ENCODE data around the gene HOXC6. TPM values are rescaled to one million over a fixed set of nuclear protein-coding genes. Genes with fewer than 3 reads are reported as not detected.
A peak's percentile ranks its signal among the peaks of the same experiment; 100 is the strongest.

HOXC6 gene
- total RNA-seq, 1 experiment from 2014 or later, result not detected

DNA sequence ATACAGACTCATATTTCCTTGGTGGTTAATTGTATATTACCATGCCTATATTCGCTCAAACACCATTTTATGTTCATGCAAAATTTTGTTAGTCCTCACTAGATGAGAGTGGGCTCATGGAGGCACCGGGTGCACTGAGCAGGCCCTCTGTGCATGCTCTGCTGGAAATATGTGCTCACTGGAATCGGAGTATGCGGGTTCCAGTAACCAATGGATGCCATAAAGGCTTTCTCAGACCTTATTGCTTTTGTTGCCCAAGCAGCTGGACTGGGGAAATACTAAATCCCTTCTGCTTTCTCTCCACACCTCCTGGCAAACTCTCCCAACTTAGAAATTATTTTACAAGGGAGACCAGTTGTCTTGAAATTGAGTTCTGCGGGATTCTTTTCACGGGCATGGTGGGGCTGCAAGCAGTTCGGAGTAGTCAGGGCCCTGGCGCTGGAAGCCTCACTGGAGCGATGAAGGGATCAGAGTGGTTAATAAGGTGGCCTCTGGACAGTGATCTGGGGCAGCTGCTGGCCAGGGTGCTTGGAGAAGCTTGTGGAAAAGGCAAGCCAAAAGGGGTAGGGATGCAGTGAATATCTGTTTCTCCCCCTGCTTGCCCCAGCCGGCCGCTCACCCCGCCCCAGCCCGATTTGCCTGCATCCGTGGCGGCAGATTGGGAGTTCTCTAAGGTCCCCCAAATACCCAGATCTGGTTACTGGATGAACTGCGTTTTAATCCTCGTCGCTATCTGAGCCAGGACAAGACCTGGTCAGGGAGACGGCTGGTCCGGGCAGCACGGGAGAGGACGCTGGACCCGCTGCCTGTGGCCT lies 7.4 kb upstream of the HOXC6 start (continued):
- TF ChIP-seq TP53 (CRISPR knock-in tag; IDR thresholded peaks at IDR 0.05) (no peak), ZNF416 (CRISPR knock-in tag; IDR thresholded peaks at IDR 0.05) (no peak)

DNA sequence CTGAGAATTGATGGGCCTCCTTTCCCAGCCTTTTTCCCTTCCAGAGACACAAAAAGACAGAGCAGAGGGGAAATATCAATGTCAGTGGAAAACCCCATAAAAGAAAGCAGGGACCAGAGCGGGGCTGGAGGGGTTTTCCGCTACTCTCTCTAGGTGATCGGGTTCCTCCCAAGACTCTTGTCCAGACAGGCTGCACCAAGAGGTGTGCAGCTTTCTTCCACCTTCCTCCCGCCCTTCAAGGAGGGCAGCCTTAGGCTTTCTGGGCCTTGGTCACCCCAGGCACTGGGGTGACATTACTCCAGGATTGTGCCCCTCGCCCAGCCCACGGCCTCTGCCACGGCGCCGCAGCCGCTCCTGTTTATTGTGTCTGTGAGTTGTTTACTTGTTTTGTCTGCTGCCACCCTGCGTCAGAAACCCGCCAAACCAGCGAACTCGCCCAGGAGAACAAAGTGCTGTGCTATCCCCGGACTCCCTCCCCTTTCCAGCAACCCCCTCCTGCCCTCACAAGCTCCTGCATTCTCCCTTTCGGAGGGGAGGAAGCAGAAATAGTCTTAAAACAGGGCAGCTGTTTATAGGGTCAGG lies 6.7 kb upstream of the HOXC6 start:
- no peak overlapping the region for H3K27ac Mint-ChIP-seq
- peaks cover 29% of the 10 kb centered on the region for H3K4me1 Mint-ChIP-seq
- TF ChIP-seq NFYB (CRISPR knock-in tag; conservative IDR thresholded peaks at IDR 0.05; ENCODE audit: low read depth) (no peak), FOXP1 (CRISPR knock-in tag; IDR thresholded peaks at IDR 0.05; ENCODE audit: borderline replicate concordance) (peak; percentile 93; the same call in 1 of the 2 replicates)
- TF ChIP-seq, protein P1, sequence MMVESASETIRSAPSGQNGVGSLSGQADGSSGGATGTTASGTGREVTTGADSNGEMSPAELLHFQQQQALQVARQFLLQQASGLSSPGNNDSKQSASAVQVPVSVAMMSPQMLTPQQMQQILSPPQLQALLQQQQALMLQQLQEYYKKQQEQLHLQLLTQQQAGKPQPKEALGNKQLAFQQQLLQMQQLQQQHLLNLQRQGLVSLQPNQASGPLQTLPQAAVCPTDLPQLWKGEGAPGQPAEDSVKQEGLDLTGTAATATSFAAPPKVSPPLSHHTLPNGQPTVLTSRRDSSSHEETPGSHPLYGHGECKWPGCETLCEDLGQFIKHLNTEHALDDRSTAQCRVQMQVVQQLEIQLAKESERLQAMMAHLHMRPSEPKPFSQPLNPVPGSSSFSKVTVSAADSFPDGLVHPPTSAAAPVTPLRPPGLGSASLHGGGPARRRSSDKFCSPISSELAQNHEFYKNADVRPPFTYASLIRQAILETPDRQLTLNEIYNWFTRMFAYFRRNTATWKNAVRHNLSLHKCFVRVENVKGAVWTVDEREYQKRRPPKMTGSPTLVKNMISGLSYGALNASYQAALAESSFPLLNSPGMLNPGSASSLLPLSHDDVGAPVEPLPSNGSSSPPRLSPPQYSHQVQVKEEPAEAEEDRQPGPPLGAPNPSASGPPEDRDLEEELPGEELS (CRISPR knock-in tag; IDR thresholded peaks at IDR 0.05), result peak; percentile 99
- DNase-seq (ENCODE audit: low spot score) (peak; percentile 79), ATAC-seq (peak; percentile 21)
- no peak overlapping the region; the same call in 1 of the 2 replicates for H3K4me3 Mint-ChIP-seq
- ChIA-PET CTCF (interaction anchor here (0.9 to 2.1 kb wide), 10 partner anchors 11 to 193 kb away, joined by 3 to 9 read pairs (median 6); partner anchors contain the start of genes HOXC10, HOXC11, HOXC5 and HOXC8), POLR2A (interaction anchor here (0.5 kb wide), 1 partner anchor 179 kb away, joined by 3 read pairs; no protein-coding TSS in a partner anchor)
- H3K36me3 Mint-ChIP-seq, result no peaks in the 10 kb centered on the region; the same call in 1 of the 2 replicates
- H3K27me3 Mint-ChIP-seq (ENCODE audit: low read depth), result peaks cover 99% of the 10 kb centered on the region
- H3K9me3 Mint-ChIP-seq, result no peaks in the 10 kb centered on the region

DNA sequence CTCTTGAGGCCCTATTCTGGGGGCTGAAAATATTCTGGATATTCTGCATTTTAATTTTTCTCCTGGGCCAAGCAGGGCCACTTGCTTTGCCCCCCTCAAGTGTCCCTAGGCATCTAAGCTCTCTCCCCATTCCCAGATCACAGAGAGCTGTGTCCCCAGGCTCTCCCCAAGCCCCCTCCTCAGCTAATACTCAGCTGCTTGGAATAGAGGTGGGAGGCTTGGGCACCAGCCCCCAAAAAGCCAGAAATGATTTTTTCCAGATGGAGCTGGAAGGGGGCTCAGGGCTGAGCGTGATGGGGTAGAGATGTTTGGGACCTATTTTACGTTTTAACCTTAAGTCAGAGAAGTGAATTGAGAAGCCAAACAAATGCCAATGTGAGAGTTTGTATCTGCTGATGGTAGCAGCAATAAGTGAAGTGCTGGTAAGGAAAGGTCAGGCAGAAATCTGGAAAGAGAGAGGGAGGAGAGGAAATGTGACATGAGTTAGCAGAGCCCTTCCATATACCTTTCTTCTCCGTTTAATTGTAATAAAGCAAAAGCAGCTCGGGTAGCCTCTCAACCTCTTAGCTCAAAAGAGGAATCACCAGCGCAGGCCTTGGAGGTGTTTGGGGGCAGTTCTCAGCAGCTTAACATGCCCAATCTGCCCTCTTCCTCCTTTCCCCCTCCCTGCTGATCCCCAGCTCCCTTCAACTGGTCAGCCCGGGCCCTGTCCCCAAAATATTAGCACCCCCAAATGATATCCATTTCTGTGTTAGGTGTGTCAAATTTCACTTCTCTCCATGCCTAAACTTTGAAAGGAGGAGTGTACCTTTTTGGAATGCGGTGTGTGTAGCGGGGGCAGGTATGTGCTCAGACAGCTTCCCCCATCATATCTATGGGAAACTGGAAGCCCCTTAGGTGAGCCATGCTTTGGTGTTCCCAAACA lies 5.0 kb upstream of the HOXC6 start:
- CTCF ChIA-PET, result interaction anchor here (0.9 to 3.9 kb wide), 9 partner anchors 9 to 191 kb away, joined by 3 to 25 read pairs (median 9); partner anchors contain the start of genes HOXC5, HOXC8 and SMUG1
- no peak for TF ChIP-seq HMGA2 (CRISPR knock-in tag; IDR thresholded peaks at IDR 0.05)
- no peak for TF ChIP-seq SMAD3 (CRISPR knock-in tag; IDR thresholded peaks at IDR 0.05; ENCODE audit: borderline replicate concordance)
- no peak for TF ChIP-seq SMAD4 (CRISPR knock-in tag; IDR thresholded peaks at IDR 0.05)
- TF ChIP-seq ETV6 (CRISPR knock-in tag; IDR thresholded peaks at IDR 0.05), result no peak
- TF ChIP-seq ZNF219 (CRISPR knock-in tag; IDR thresholded peaks at IDR 0.05; ENCODE audit: borderline replicate concordance), result no peak
- TF ChIP-seq, protein P2, sequence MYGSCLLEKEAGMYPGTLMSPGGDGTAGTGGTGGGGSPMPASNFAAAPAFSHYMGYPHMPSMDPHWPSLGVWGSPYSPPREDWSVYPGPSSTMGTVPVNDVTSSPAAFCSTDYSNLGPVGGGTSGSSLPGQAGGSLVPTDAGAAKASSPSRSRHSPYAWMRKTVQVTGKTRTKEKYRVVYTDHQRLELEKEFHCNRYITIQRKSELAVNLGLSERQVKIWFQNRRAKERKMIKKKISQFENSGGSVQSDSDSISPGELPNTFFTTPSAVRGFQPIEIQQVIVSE (CRISPR knock-in tag; IDR thresholded peaks at IDR 0.05; ENCODE audit: borderline replicate concordance), result no peak
- TF ChIP-seq TEAD4 (CRISPR knock-in tag; IDR thresholded peaks at IDR 0.05), result no peak
- TF ChIP-seq MXD4 (CRISPR knock-in tag; IDR thresholded peaks at IDR 0.05; ENCODE audit: borderline replicate concordance), result no peak
- no peak for TF ChIP-seq EMX1 (CRISPR knock-in tag; IDR thresholded peaks at IDR 0.05)
- no peak for TF ChIP-seq ZNF317 (CRISPR knock-in tag; IDR thresholded peaks at IDR 0.05; ENCODE audit: borderline replicate concordance, low read depth)
- TF ChIP-seq ESRRA (CRISPR knock-in tag; IDR thresholded peaks at IDR 0.05; ENCODE audit: borderline replicate concordance), result no peak
- TF ChIP-seq ZNF423 (CRISPR knock-in tag; IDR thresholded peaks at IDR 0.05), result no peak
- no peak for TF ChIP-seq GTF2I (CRISPR knock-in tag; conservative IDR thresholded peaks at IDR 0.05)
- no peak for TF ChIP-seq KAT7 (CRISPR knock-in tag; IDR thresholded peaks at IDR 0.05; ENCODE audit: borderline replicate concordance)
- no peak for TF ChIP-seq GRHL2 (CRISPR knock-in tag; IDR thresholded peaks at IDR 0.05; ENCODE audit: insufficient replicate concordance, severe bottlenecking)
- TF ChIP-seq, protein P3, sequence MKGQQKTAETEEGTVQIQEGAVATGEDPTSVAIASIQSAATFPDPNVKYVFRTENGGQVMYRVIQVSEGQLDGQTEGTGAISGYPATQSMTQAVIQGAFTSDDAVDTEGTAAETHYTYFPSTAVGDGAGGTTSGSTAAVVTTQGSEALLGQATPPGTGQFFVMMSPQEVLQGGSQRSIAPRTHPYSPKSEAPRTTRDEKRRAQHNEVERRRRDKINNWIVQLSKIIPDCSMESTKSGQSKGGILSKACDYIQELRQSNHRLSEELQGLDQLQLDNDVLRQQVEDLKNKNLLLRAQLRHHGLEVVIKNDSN (CRISPR knock-in tag; IDR thresholded peaks at IDR 0.05), result no peak
- TF ChIP-seq, protein P4, sequence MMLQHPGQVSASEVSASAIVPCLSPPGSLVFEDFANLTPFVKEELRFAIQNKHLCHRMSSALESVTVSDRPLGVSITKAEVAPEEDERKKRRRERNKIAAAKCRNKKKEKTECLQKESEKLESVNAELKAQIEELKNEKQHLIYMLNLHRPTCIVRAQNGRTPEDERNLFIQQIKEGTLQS (CRISPR knock-in tag; conservative IDR thresholded peaks at IDR 0.05), result no peak
- Mint-ChIP-seq H3K36me3 (no peaks in the 10 kb centered on the region; the same call in 1 of the 2 replicates), H3K4me3 (no peak overlapping the region), H3K27me3 (ENCODE audit: low read depth) (peaks cover 99% of the 10 kb centered on the region), H3K27ac (no peak overlapping the region), H3K9me3 (no peaks in the 10 kb centered on the region), H3K4me1 (peaks cover 22% of the 10 kb centered on the region)
- DNase-seq (ENCODE audit: low spot score) (no peak), ATAC-seq (no peak)
- POLR2A ChIA-PET, result interaction anchor here (0.5 to 1.5 kb wide), 2 partner anchors 176 to 178 kb away, joined by 3 to 4 read pairs; no protein-coding TSS in a partner anchor

Measured in WTC11 (cell line).